DOHH2 (cell line): ENCODE data around the gene SIRT7.
A peak's percentile ranks its signal among the peaks of the same experiment; 100 is the strongest.

ENCODE experiments used
- H3F3A ChIP-seq: fragments of 200-600 bp; sonication (generic), shearing (Covaris generic); 2 replicates; pipeline ENCODE4 v1.6.0; 2016; ENCODE audit warnings: antibody characterized with exemption, mild to moderate bottlenecking; ENCODE audit not compliant: control insufficient read depth, insufficient read depth
- H3K27ac ChIP-seq: fragments of 200-600 bp; sonication (generic); 2 replicates; pipeline ENCODE4 v1.5.1; 2014; ENCODE audit warnings: low read depth, mild to moderate bottlenecking, low read length, moderate library complexity
- H3K27me3 ChIP-seq: fragments of 200-600 bp; sonication (generic); 2 replicates; pipeline ENCODE4 v1.6.1; 2014; ENCODE audit warnings: mild to moderate bottlenecking, low read length, mixed read lengths; ENCODE audit not compliant: control insufficient read depth
- H3K36me3 ChIP-seq: fragments of 200-600 bp; sonication (generic); 2 replicates; pipeline ENCODE4 v1.6.1; 2014; ENCODE audit warnings: mild to moderate bottlenecking, low read length, moderate library complexity, mixed read lengths; ENCODE audit not compliant: control insufficient read depth
- H3K4me1 ChIP-seq: fragments of 200-600 bp; sonication (generic); 2 replicates; pipeline ENCODE4 v1.6.1; 2014; ENCODE audit warnings: mild to moderate bottlenecking, low read length, mixed read lengths; ENCODE audit not compliant: control insufficient read depth
- H3K4me2 ChIP-seq: fragments of 200-600 bp; sonication (generic); 2 replicates; pipeline ENCODE4 v1.6.0; 2014; ENCODE audit warnings: mild to moderate bottlenecking, low read length, moderate library complexity
- H3K4me3 ChIP-seq: fragments of 200-600 bp; sonication (generic); 2 replicates; pipeline ENCODE4 v1.5.1; 2014; ENCODE audit warnings: mild to moderate bottlenecking, low read length, mixed read lengths
- H3K79me2 ChIP-seq: fragments of 200-600 bp; sonication (generic); 2 replicates; pipeline ENCODE4 v1.6.1; 2014; ENCODE audit warnings: mild to moderate bottlenecking, low read length, mixed read lengths; ENCODE audit not compliant: control insufficient read depth
- H3K9me2 ChIP-seq: fragments of 200-600 bp; sonication (generic); replicated peaks from 2 replicates; pipeline ENCODE4 v1.6.1; 2014; ENCODE audit warnings: mild to moderate bottlenecking, low read length, mixed read lengths; ENCODE audit not compliant: control insufficient read depth
- H3K9me3 ChIP-seq: fragments of 200-600 bp; sonication (generic); 2 replicates; pipeline ENCODE4 v1.6.1; 2014; ENCODE audit warnings: antibody characterized with exemption, low read length, mixed read lengths; ENCODE audit not compliant: control insufficient read depth, insufficient read depth
- H4K20me1 ChIP-seq: fragments of 200-600 bp; sonication (generic); 2 replicates; pipeline ENCODE4 v1.6.0; 2014; ENCODE audit warnings: low read depth, mild to moderate bottlenecking, antibody characterized with exemption, low read length, moderate library complexity; ENCODE audit not compliant: control insufficient read depth, insufficient read depth
- CTCF ChIP-seq: fragments of 200-600 bp; sonication (generic); IDR thresholded peaks from one replicate; pipeline ENCODE4 v1.5.1; 2014; ENCODE audit warnings: antibody characterized with exemption, mild to moderate bottlenecking, low read depth, low read length; ENCODE audit not compliant: poor library complexity, severe bottlenecking
- EZH2phosphoT487 ChIP-seq: fragments of 200-600 bp; sonication (generic); IDR thresholded peaks from 2 replicates; pipeline ENCODE4 v1.6.1; 2017; ENCODE audit warnings: borderline replicate concordance, mild to moderate bottlenecking, antibody characterized with exemption, low read length, moderate library complexity, mixed read lengths

The SIRT7 gene

GRCh38 chr17:81939881-81940385 is 22.0 kb upstream of the SIRT7 start:
- H3K36me3 ChIP-seq: peaks cover 9% of the 10 kb centered on the region
- no peak overlapping the region for H3K4me2 ChIP-seq
- H3K27ac ChIP-seq: no peak overlapping the region
- H3K4me1 ChIP-seq: peaks cover 38% of the 10 kb centered on the region
- H3K4me3 ChIP-seq: no peak overlapping the region
- peaks cover 15% of the 10 kb centered on the region for H3K79me2 ChIP-seq
- no peaks in the 10 kb centered on the region for H3K9me3 ChIP-seq
- H3K27me3 ChIP-seq: no peaks in the 10 kb centered on the region
- peaks cover 6% of the 10 kb centered on the region; the same call in 1 of the 2 replicates for H3F3A ChIP-seq
- no peaks in the 10 kb centered on the region for H3K9me2 ChIP-seq
- TF ChIP-seq EZH2phosphoT487 (no peak), CTCF (no peak)
- H4K20me1 ChIP-seq: no peaks in the 10 kb centered on the region

DNA sequence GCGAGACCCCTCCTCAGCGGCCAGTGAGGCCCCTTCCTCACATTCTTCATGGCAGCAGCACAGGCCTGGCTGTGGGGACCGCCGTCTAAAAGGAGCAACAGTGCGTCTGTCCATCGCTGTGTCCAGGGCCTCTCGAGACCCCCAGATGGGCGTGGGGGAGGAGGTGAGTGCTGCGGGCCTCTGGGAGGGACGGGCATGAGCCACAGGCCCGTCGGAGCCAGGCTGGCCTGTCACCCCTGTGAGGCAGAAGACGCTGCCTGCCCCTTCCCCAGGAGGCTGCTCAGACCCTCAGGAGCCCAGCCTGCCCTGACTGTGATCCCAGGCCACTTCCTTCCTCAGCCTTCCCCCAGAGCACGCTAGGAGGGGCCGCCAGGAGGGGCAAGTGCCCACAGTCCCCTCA is 21.2 kb upstream of the SIRT7 start:
- TF ChIP-seq CTCF: no peak
- TF ChIP-seq EZH2phosphoT487: no peak
- Histone ChIP-seq H3K36me3 (peaks cover 14% of the 10 kb centered on the region), H3K4me2 (no peak overlapping the region), H3K9me2 (no peaks in the 10 kb centered on the region), H3K27ac (no peak overlapping the region), H3K27me3 (no peaks in the 10 kb centered on the region), H4K20me1 (no peaks in the 10 kb centered on the region), H3K4me3 (no peak overlapping the region), H3K9me3 (no peaks in the 10 kb centered on the region), H3F3A (peaks cover 6% of the 10 kb centered on the region; the same call in 1 of the 2 replicates), H3K79me2 (peaks cover 15% of the 10 kb centered on the region), H3K4me1 (peaks cover 38% of the 10 kb centered on the region)

- peaks cover 20% of the 10 kb centered on the region for H3K4me1 ChIP-seq
These were observed 17.7 kb upstream of the SIRT7 start for GRCh38 chr17:81935709-81936084.

More at GRCh38 chr17:81935709-81936084, 17.7 kb upstream of the SIRT7 start:
- Histone ChIP-seq H3K9me2 (no peaks in the 10 kb centered on the region), H3K4me3 (peak overlapping the region; percentile 100), H3K9me3 (no peaks in the 10 kb centered on the region), H3K4me2 (peak overlapping the region; percentile 99), H3K36me3 (peaks cover 27% of the 10 kb centered on the region), H3K27ac (no peak overlapping the region), H3K79me2 (peaks cover 15% of the 10 kb centered on the region), H4K20me1 (no peaks in the 10 kb centered on the region), H3F3A (peaks cover 7% of the 10 kb centered on the region; the same call in 1 of the 2 replicates), H3K27me3 (no peaks in the 10 kb centered on the region)
- no peak for TF ChIP-seq CTCF
- no peak for TF ChIP-seq EZH2phosphoT487
